ENCODE results near the gene TMEM245. TPM values are rescaled to one million over a fixed set of nuclear protein-coding genes. Genes with fewer than 3 reads are reported as not detected.

The TMEM245 gene
- total RNA-seq, 1 donor from 2014 or later = 49.7 TPM

DNA sequence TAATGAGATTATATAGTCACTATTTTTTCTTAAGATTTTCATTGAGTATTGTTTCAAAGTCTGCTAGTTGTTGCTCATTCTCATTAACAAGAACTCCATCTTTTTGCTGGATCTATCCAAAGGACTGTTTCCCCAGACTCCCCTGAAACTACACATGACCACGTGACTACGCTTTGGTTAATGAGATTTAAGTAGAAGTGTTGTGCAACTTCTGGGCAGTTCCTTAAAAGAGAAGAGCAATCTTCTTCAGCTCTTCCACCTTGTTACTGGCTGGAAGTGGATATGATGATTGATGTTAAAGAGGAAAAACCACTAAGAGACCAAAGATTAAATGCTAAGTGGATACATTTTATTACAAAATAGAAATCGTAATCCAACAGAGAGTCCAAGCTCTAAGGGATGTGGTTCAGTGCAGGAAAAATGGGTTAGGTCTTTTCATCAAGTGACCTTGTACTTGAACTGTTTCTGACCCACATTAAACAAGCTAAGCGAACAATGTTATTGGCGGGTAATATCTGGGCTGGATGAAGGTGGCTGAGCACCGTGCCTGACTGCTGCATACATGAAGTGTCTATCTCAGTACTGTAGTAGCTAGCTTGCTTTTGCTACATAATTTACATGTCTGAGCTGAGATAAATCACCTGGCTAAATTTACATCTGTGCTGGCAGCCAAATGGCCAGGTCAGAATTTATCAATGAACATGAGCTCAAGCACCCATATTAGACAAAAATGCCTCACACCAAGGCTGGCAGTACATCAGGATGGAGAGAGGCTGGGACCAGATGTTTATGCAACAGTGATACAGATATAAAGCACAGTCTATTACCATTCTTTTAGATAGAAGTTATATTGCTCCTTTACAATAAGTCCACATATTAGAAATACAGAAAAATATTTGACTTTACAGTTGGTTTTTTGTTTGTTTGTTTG is 98.9 kb downstream of the TMEM245 start:
- TF ChIP-seq, protein P1, sequence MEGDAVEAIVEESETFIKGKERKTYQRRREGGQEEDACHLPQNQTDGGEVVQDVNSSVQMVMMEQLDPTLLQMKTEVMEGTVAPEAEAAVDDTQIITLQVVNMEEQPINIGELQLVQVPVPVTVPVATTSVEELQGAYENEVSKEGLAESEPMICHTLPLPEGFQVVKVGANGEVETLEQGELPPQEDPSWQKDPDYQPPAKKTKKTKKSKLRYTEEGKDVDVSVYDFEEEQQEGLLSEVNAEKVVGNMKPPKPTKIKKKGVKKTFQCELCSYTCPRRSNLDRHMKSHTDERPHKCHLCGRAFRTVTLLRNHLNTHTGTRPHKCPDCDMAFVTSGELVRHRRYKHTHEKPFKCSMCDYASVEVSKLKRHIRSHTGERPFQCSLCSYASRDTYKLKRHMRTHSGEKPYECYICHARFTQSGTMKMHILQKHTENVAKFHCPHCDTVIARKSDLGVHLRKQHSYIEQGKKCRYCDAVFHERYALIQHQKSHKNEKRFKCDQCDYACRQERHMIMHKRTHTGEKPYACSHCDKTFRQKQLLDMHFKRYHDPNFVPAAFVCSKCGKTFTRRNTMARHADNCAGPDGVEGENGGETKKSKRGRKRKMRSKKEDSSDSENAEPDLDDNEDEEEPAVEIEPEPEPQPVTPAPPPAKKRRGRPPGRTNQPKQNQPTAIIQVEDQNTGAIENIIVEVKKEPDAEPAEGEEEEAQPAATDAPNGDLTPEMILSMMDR (IDR thresholded peaks at IDR 0.05) = no peak
- Histone ChIP-seq H3K9me3 (no peaks in the 10 kb centered on the region), H3K27ac (no peak overlapping the region), H3K4me3 (no peak overlapping the region), H3K4me1 (no peaks in the 10 kb centered on the region), H3K27me3 (no peaks in the 10 kb centered on the region), H3K36me3 (peaks cover 3 to 5% of the 10 kb centered on the region in 2 donors)
- intact Hi-C loops (cut with DNase I) = no loop called here
- no peak for DNase-seq (ENCODE audit: low spot score in 2 of 2)

DNA sequence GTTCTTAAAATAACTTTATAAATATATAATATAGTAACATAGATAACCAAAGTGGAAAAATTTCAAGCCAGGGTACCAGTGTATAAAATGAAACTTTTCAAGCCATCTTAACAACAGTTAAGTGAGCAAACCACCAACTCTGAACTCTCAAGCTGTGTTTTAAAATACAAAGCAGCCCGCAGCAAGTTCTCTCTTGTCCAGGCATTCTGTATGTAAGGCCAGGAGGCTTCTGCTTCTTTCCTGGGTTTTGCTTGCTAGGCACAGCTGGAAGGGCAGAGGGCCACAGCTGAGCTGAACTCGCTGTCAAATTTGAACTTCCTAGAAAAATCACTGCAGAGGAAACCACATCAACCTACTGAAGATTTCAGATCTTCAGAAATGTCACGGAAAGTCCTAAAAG is 99.6 kb downstream of the TMEM245 start:
- Histone ChIP-seq H3K4me3 (no peak overlapping the region), H3K27ac (no peak overlapping the region), H3K27me3 (no peaks in the 10 kb centered on the region), H3K4me1 (no peaks in the 10 kb centered on the region), H3K9me3 (no peaks in the 10 kb centered on the region), H3K36me3 (peaks cover 3 to 5% of the 10 kb centered on the region in 2 donors)
- intact Hi-C loops (cut with DNase I) = no loop called here
- no peak for DNase-seq (ENCODE audit: low spot score in 2 of 2)
- TF ChIP-seq, protein P1 (IDR thresholded peaks at IDR 0.05) = no peak

- no peaks in the 10 kb centered on the region for H3K4me1 ChIP-seq
- no peaks in the 10 kb centered on the region for H3K27me3 ChIP-seq
- H3K4me3 ChIP-seq = no peak overlapping the region
- peaks cover 3 to 5% of the 10 kb centered on the region in 2 donors for H3K36me3 ChIP-seq
- DNase-seq (ENCODE audit: low spot score in 2 of 2) = no peak
- TF ChIP-seq, protein P1 (IDR thresholded peaks at IDR 0.05) = no peak
- no peak overlapping the region for H3K27ac ChIP-seq
- H3K9me3 ChIP-seq = no peaks in the 10 kb centered on the region
- intact Hi-C loops (cut with DNase I) = no loop called here
Measured at GRCh38 chr9:109019420-109019819, 100.3 kb downstream of the TMEM245 start.

DNA sequence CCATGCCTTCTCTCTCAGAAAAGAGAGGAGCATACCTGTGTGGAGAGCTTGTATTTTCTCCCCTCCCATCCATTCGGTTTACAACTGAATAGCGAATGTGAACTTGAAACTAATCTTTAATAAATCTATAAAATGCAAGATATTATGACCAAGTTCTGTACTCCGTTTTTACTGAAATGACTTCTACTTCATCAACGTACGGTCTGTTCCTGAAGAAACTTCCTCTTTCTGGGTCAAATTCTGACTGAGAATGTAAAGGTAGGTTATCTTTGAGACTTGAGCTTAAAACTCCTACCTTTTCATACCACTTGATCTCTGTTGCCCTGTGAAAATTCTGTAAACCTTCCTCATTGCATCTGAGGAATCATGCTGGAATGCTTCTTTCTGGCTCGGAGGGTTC is 102.3 kb downstream of the TMEM245 start:
- H3K4me3 ChIP-seq = no peak overlapping the region
- intact Hi-C loops (cut with DNase I) = no loop called here
- TF ChIP-seq, protein P1 (IDR thresholded peaks at IDR 0.05) = no peak
- no peaks in the 10 kb centered on the region for H3K27me3 ChIP-seq
- H3K9me3 ChIP-seq = no peaks in the 10 kb centered on the region
- H3K36me3 ChIP-seq = peaks cover 2 to 3% of the 10 kb centered on the region in 2 donors
- no peaks in the 10 kb centered on the region for H3K4me1 ChIP-seq
- DNase-seq (ENCODE audit: low spot score in 2 of 2) = no peak
- H3K27ac ChIP-seq = no peak overlapping the region

GRCh38 chr9:109017061-109017460 is 102.7 kb downstream of the TMEM245 start:
- Histone ChIP-seq H3K4me1 (no peaks in the 10 kb centered on the region), H3K27ac (no peak overlapping the region), H3K27me3 (no peaks in the 10 kb centered on the region), H3K9me3 (no peaks in the 10 kb centered on the region), H3K36me3 (peaks cover 1 to 3% of the 10 kb centered on the region in 2 donors), H3K4me3 (no peak overlapping the region)
- TF ChIP-seq, protein P1 (IDR thresholded peaks at IDR 0.05) = no peak
- intact Hi-C loops (cut with DNase I) = no loop called here
- no peak for DNase-seq (ENCODE audit: low spot score in 2 of 2)

All from ascending aorta (tissue), 2 donors.